Ascending aorta (tissue), 2 donors: ENCODE measurements around the gene RAP1GAP2. TPM values are rescaled to one million over a fixed set of nuclear protein-coding genes. Genes with fewer than 3 reads are reported as not detected.
A peak's percentile ranks its signal among the peaks of the same experiment; 100 is the strongest.

Experiments used
- DNase-seq, 2 donors: peaks; one replicate each; pipeline ENCODE4 v3.0.0-alpha.2; 2019; ENCODE audit warnings: low spot score in 2 of 2
- H3K27ac ChIP-seq, 2 donors: fragments of 200-600 bp; sonication (generic); one replicate each; pipeline ENCODE4 v1.5.1; 2016 to 2017; ENCODE audit warnings: mild to moderate bottlenecking in 1 of 2
- H3K27me3 ChIP-seq: fragments of 200-600 bp; sonication (generic); one replicate; pipeline ENCODE4 v1.5.1; 2017
- H3K36me3 ChIP-seq, 2 donors: fragments of 200-600 bp; sonication (generic); one replicate each; pipeline ENCODE4 v1.5.1; 2016
- H3K4me1 ChIP-seq, 2 donors: fragments of 200-600 bp; sonication (generic); one replicate each; pipeline ENCODE4 v1.5.1; 2016 to 2017; ENCODE audit warnings: mild to moderate bottlenecking in 1 of 2
- H3K4me3 ChIP-seq, 2 donors: fragments of 200-600 bp; sonication (generic); one replicate each; pipeline ENCODE4 v1.5.1; 2016 to 2017; ENCODE audit warnings: mild to moderate bottlenecking in 1 of 2
- H3K9me3 ChIP-seq, 2 donors: fragments of 200-600 bp; sonication (generic); one replicate each; pipeline ENCODE4 v1.5.1; 2016
- intact Hi-C: fragments of 100-400 bp; cut with DNase I; formaldehyde crosslinking; loops from one replicate; pipeline ENCODE4 v1.15.1; 2023
- total RNA-seq: library from RNA; depleted of rRNA; stranded (reverse); fragments of >200 nt; gene quantifications from one replicate; pipeline ENCODE4 v1.1.0, GENCODE V29; 2016
- TF ChIP-seq, protein P1 (sequence below), 3 experiments: fragments of 200-600 bp in 2 of 3; fragments of 450-650 bp in 1 of 3; sonication (generic) in 2 of 3; IDR thresholded peaks; one replicate each; pipeline ENCODE4 v1.5.1; 2016 to 2019; ENCODE audit warnings: antibody characterized with exemption in 3 of 3, mild to moderate bottlenecking in 1 of 3, moderate library complexity in 1 of 3

RAP1GAP2 gene
- total RNA-seq, 1 donor from 2014 or later, result 1.6 TPM

DNA sequence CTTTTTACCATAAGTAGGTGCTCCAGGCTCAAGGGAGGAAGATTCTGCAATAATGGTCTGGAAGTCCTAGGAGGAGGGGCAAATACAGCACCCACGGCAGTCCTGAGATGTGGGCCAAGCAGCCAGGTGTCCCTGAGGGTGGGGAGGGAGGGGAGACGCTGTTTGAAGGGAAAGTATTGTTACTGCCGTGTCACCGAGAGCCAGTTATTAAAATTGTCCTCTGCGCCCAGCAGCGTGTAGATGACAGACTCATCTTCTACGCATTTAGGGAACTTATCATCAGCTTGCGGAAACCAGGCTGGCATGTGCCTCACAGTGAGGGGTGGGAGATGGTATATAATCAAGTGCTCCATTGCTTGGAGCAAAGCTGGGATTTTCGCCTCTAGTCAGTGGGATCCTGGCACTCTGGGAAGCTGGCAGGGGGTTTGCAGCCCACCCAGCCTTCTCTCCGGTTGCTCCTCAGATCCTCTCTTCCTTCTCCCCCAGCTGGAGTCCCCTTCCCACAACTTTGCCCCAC is 162.5 kb downstream of the RAP1GAP2 start:
- intact Hi-C loops, result no loop called here
- Histone ChIP-seq H3K27ac (no peak overlapping the region), H3K4me1 (no peaks in the 10 kb centered on the region), H3K4me3 (no peak overlapping the region), H3K27me3 (no peaks in the 10 kb centered on the region), H3K9me3 (no peaks in the 10 kb centered on the region), H3K36me3 (no peaks in the 10 kb centered on the region)
- TF ChIP-seq, protein P1, sequence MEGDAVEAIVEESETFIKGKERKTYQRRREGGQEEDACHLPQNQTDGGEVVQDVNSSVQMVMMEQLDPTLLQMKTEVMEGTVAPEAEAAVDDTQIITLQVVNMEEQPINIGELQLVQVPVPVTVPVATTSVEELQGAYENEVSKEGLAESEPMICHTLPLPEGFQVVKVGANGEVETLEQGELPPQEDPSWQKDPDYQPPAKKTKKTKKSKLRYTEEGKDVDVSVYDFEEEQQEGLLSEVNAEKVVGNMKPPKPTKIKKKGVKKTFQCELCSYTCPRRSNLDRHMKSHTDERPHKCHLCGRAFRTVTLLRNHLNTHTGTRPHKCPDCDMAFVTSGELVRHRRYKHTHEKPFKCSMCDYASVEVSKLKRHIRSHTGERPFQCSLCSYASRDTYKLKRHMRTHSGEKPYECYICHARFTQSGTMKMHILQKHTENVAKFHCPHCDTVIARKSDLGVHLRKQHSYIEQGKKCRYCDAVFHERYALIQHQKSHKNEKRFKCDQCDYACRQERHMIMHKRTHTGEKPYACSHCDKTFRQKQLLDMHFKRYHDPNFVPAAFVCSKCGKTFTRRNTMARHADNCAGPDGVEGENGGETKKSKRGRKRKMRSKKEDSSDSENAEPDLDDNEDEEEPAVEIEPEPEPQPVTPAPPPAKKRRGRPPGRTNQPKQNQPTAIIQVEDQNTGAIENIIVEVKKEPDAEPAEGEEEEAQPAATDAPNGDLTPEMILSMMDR (IDR thresholded peaks at IDR 0.05), result no peak
- peak in 1 of 2 donors; percentile 13 for DNase-seq

- TF ChIP-seq, protein P1 (IDR thresholded peaks at IDR 0.05), result no peak
- H3K4me3 ChIP-seq, result no peak overlapping the region
- intact Hi-C loops, result no loop called here
- H3K36me3 ChIP-seq, result no peaks in the 10 kb centered on the region
- H3K27me3 ChIP-seq, result no peaks in the 10 kb centered on the region
- no peaks in the 10 kb centered on the region for H3K4me1 ChIP-seq
- peak in 1 of 2 donors; percentile 40 for DNase-seq
- no peaks in the 10 kb centered on the region for H3K9me3 ChIP-seq
- no peak overlapping the region for H3K27ac ChIP-seq
Observed at GRCh38 chr17:2959371-2960130, 163.3 kb downstream of the RAP1GAP2 start.

DNA sequence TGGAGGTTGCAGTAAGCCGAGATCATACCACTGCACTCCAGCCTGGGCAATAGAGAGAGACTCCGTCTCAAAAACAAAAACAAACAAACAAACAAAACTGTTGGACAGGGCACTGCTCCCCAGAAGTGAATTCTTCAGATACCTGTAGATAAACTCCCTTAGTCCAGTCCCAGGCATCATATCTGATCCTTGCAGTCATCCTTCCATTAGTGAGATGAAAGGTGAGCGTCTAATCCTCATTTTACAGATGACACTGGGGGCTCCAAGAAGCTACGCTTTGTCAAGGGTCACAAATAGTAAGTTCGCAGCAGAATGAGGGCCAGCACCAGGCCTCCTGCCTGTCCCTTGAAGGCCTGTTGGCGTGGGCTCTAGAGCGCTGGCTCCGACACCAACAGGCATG is 165.2 kb downstream of the RAP1GAP2 start:
- H3K27me3 ChIP-seq, result no peaks in the 10 kb centered on the region
- H3K36me3 ChIP-seq, result no peaks in the 10 kb centered on the region
- H3K4me1 ChIP-seq, result no peaks in the 10 kb centered on the region
- peak in 1 of 2 donors; percentile 42 for DNase-seq
- H3K4me3 ChIP-seq, result no peak overlapping the region
- no peak overlapping the region for H3K27ac ChIP-seq
- H3K9me3 ChIP-seq, result no peaks in the 10 kb centered on the region
- TF ChIP-seq, protein P1 (IDR thresholded peaks at IDR 0.05), result no peak
- intact Hi-C loops, result no loop called here

DNA sequence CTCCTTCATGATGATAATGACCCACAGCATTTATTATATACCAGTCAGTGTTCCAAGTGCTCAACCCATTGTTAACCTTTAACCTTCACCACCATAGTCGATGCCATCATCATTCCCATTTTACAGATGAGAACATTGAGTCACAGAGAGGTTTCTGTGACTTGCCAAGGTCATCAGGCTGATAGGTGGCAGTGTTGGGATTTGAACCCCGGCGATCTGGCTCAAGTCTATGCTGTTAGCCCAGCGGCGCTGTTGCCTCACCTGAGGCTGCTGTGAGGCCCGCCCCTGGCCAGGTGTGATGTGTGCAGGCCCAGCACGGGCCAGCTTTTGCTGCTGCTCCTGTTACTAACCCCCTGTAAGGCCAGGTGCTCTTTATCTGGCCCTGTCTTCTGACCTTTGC is 166.0 kb downstream of the RAP1GAP2 start:
- Histone ChIP-seq H3K27me3 (no peaks in the 10 kb centered on the region), H3K36me3 (no peaks in the 10 kb centered on the region), H3K9me3 (no peaks in the 10 kb centered on the region), H3K4me1 (no peaks in the 10 kb centered on the region), H3K27ac (no peak overlapping the region), H3K4me3 (no peak overlapping the region)
- no peak for DNase-seq
- TF ChIP-seq, protein P1 (IDR thresholded peaks at IDR 0.05), result no peak
- intact Hi-C loops, result no loop called here

DNA sequence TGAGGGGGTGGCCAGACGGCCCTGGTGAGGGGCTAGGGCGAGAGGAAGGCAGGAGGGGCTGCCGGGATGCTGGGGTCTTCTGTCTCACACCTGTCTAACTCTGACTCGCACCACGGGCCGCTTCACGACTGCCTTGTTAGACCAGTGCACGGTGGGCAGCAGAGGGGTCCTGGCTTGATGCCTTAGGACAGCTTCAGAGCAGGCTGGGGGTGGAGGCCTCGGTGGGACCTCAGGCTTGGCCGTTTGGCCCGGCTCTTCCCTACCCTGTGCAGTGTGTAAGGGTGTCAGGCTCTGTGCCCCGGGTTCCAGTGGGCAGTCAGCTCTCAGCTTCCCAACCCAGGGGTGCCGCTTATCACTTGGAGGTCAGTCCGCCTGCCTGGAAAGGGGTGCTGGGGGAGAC is 166.5 kb downstream of the RAP1GAP2 start:
- peak in 1 of 2 donors; percentile 58 for DNase-seq

More for the DNA sequence above, 166.5 kb downstream of the RAP1GAP2 start:
- Histone ChIP-seq H3K27me3 (no peaks in the 10 kb centered on the region), H3K9me3 (no peaks in the 10 kb centered on the region), H3K36me3 (no peaks in the 10 kb centered on the region), H3K4me1 (no peaks in the 10 kb centered on the region), H3K4me3 (no peak overlapping the region), H3K27ac (no peak overlapping the region)
- intact Hi-C loops, result no loop called here
- TF ChIP-seq, protein P1 (IDR thresholded peaks at IDR 0.05), result no peak
